Choroid plexus epithelial cell (primary cell): ENCODE measurements around the gene NCKAP5.

Source experiments
- DNase-seq: peaks from one replicate; pipeline ENCODE4 v3.0.0-alpha.2; 2010; ENCODE audit warnings: low read depth
- H3K4me3 ChIP-seq: 2 replicates; pipeline ENCODE4 v1.5.1; 2011; ENCODE audit warnings: low read depth, mild to moderate bottlenecking, control low read depth, low read length, moderate library complexity
- TF ChIP-seq, protein P1 (sequence below): conservative IDR thresholded peaks from 2 replicates; pipeline ENCODE4 v1.5.1; 2011; ENCODE audit warnings: low read depth, mild to moderate bottlenecking, control low read depth, inconsistent platforms, low read length, moderate library complexity

Gene NCKAP5

DNA sequence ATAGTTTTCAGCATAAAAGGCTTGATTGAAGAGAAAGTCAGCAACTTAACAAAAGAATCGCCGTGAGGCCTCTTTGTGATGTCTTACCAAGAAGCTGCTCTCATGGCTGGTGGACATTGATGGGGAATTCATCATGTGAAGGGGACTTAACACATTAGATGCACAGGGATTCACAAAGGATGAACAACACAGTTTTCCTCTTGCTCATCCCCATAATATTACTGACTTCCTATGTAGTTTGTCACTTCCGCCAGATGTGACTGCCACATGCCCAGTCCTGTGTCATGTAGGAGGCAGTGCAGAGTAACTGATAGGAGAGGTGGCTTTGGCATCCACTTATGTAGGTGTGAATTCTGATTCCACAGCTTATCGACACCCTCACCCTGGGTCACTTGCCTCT lies 665.6 kb downstream of the NCKAP5 start:
- no peak overlapping the region for H3K4me3 ChIP-seq
- no peak for DNase-seq
- TF ChIP-seq, protein P1, sequence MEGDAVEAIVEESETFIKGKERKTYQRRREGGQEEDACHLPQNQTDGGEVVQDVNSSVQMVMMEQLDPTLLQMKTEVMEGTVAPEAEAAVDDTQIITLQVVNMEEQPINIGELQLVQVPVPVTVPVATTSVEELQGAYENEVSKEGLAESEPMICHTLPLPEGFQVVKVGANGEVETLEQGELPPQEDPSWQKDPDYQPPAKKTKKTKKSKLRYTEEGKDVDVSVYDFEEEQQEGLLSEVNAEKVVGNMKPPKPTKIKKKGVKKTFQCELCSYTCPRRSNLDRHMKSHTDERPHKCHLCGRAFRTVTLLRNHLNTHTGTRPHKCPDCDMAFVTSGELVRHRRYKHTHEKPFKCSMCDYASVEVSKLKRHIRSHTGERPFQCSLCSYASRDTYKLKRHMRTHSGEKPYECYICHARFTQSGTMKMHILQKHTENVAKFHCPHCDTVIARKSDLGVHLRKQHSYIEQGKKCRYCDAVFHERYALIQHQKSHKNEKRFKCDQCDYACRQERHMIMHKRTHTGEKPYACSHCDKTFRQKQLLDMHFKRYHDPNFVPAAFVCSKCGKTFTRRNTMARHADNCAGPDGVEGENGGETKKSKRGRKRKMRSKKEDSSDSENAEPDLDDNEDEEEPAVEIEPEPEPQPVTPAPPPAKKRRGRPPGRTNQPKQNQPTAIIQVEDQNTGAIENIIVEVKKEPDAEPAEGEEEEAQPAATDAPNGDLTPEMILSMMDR = no peak

DNA sequence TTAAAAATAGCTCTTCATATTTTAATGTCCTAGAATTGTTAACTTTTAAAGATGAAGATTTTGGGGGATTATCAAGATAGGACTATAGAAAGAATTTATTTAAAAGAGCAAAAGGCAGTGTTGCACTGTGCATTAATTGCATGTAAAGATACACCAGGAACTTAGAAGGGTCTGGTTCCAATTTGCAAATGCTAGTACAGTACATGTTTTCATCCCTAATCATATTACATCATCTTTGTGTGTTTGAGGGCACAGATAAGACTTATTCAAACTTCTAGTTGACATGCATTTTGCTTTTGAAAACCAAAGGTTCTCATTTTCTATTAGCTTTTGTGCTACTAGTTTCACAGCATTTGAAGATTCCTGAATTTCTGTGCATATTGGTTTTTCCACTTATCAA lies 666.6 kb downstream of the NCKAP5 start:
- H3K4me3 ChIP-seq = no peak overlapping the region
- TF ChIP-seq, protein P1 = no peak
- DNase-seq = no peak

- no peak overlapping the region for H3K4me3 ChIP-seq
- TF ChIP-seq, protein P1 = no peak
- DNase-seq = no peak
Observed at GRCh38 chr2:132897111-132897510, 671.2 kb downstream of the NCKAP5 start.

DNA sequence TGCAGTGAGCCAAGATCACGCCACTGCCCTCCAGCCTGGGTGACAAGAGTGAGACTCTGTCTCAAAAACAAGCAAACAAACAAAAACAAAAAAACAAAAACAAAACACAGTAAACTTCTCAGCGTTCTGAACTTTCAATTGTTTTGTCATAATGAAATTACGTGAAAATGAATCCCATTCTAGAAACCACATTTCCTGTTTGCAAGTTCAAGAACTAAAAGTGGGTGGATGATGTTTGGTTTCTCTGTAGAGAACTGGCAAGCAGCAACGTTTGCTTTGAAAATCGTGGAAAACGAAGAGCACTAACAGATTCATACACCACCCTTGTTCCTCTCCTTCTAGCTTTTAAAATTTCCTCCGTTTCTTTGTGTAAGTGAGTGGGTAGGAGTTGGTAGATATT lies 672.2 kb downstream of the NCKAP5 start:
- no peak for DNase-seq
- no peak overlapping the region for H3K4me3 ChIP-seq
- TF ChIP-seq, protein P1 = no peak

- TF ChIP-seq, protein P1 = no peak
- DNase-seq = no peak
- no peak overlapping the region for H3K4me3 ChIP-seq
Observed at GRCh38 chr2:132891498-132891897, 676.8 kb downstream of the NCKAP5 start.

DNA sequence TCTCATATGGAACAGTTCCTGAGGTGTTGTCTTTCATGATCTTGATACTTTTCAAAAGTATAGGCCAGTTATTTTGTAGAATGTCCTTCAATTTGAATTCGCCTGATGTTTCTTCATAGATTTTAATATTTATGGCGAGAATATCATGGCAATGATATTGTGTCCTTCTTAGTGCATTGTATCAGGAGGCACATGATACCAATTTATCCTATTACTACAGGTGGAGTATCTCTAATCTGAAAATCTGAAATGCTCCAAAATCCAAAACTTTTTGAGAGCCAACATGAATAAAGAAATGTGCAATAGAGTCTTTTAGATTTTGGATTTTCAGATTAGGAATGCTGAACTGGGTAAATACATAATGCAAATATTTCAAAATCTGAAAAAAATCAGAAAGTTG lies 681.7 kb downstream of the NCKAP5 start:
- TF ChIP-seq, protein P1 = no peak
- DNase-seq = no peak
- no peak overlapping the region for H3K4me3 ChIP-seq

DNA sequence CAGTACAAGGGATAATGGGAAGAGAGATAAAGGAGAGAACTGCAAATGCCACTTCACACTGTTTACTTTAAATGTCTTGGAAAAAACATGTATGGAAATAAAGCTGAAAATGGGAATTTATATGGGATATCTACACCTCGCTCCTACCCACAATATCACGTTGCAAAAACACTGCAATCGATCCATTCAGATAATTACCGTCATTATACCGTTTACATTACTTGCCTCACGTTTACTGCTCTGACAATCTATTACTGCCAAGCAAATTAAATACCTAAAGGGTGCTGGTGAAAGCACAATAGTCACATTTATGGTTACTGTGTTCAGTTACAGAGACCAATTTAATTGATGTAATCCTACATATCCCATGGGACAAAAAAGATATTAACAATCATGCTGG lies 683.6 kb downstream of the NCKAP5 start:
- no peak for DNase-seq
- H3K4me3 ChIP-seq = no peak overlapping the region
- TF ChIP-seq, protein P1 = no peak
